Effector memory CD4-positive, alpha-beta T cell (primary cell): ENCODE data around the gene GLIPR1L2.
"Not testable (repeated sequence)": the region's sequence is repeated elsewhere in the genome, so short reads cannot be mapped to it uniquely, and the experiment has no call there.

Source experiments
- DNase-seq, 3 donors: peaks; one replicate each; pipeline ENCODE4 v3.0.0-alpha.2; 2020
- H3K27ac ChIP-seq: 2 replicates; pipeline ENCODE4 v1.7.0; 2013; ENCODE audit warnings: mild to moderate bottlenecking, low read length, moderate library complexity; ENCODE audit not compliant: insufficient read depth, poor library complexity, severe bottlenecking
- H3K27me3 ChIP-seq: replicated peaks from 2 replicates; pipeline ENCODE4 v1.7.0; 2013; ENCODE audit warnings: mild to moderate bottlenecking, low read length; ENCODE audit not compliant: insufficient read depth, control insufficient read depth, poor library complexity, severe bottlenecking
- H3K36me3 ChIP-seq: 2 replicates; pipeline ENCODE4 v1.7.0; 2013; ENCODE audit warnings: mild to moderate bottlenecking, low read length, moderate library complexity; ENCODE audit not compliant: control insufficient read depth, insufficient read depth
- H3K4me1 ChIP-seq: 2 replicates; pipeline ENCODE4 v1.7.0; 2013; ENCODE audit warnings: low read length, mild to moderate bottlenecking; ENCODE audit not compliant: control insufficient read depth, insufficient read depth, poor library complexity, severe bottlenecking
- H3K4me3 ChIP-seq: 2 replicates; pipeline ENCODE4 v1.7.0; 2013; ENCODE audit warnings: low read length, low read depth, mild to moderate bottlenecking; ENCODE audit not compliant: insufficient read depth, poor library complexity, severe bottlenecking
- H3K9me3 ChIP-seq: 2 replicates; pipeline ENCODE4 v1.7.0; 2013; ENCODE audit warnings: mild to moderate bottlenecking, low read length, moderate library complexity; ENCODE audit not compliant: control insufficient read depth

GLIPR1L2 gene

GRCh38 chr12:75419841-75420240 is 29.0 kb downstream of the GLIPR1L2 start:
- no peak overlapping the region for H3K4me3 ChIP-seq
- no peaks in the 10 kb centered on the region for H3K4me1 ChIP-seq
- no peak for DNase-seq
- no peaks in the 10 kb centered on the region for H3K27me3 ChIP-seq
- H3K9me3 ChIP-seq: no peaks in the 10 kb centered on the region
- H3K27ac ChIP-seq: no peak overlapping the region
- H3K36me3 ChIP-seq: no peaks in the 10 kb centered on the region

- Histone ChIP-seq H3K27ac (no peak overlapping the region), H3K4me3 (no peak overlapping the region)
Observed at GRCh38 chr12:75427491-75427890, 36.6 kb downstream of the GLIPR1L2 start.

GRCh38 chr12:75428767-75429166 is 37.9 kb downstream of the GLIPR1L2 start:
- Histone ChIP-seq H3K27ac (no peak overlapping the region), H3K9me3 (no peaks in the 10 kb centered on the region), H3K36me3 (no peaks in the 10 kb centered on the region), H3K4me3 (no peak overlapping the region), H3K4me1 (no peaks in the 10 kb centered on the region), H3K27me3 (no peaks in the 10 kb centered on the region)
- no peak for DNase-seq

More at GRCh38 chr12:75427491-75427890, 36.6 kb downstream of the GLIPR1L2 start:
- no peaks in the 10 kb centered on the region for H3K9me3 ChIP-seq
- no peak for DNase-seq
- H3K4me1 ChIP-seq: no peaks in the 10 kb centered on the region
- no peaks in the 10 kb centered on the region for H3K27me3 ChIP-seq
- H3K36me3 ChIP-seq: no peaks in the 10 kb centered on the region

- H3K4me3 ChIP-seq: no peak overlapping the region
- H3K27me3 ChIP-seq: no peaks in the 10 kb centered on the region
- peaks cover 3% of the 10 kb centered on the region for H3K4me1 ChIP-seq
- no peak for DNase-seq
- H3K9me3 ChIP-seq: no peaks in the 10 kb centered on the region
- H3K36me3 ChIP-seq: no peaks in the 10 kb centered on the region
- H3K27ac ChIP-seq: no peak overlapping the region
Observed at GRCh38 chr12:75432924-75433323, 42.0 kb downstream of the GLIPR1L2 start.

- no peaks in the 10 kb centered on the region for H3K9me3 ChIP-seq
- no peaks in the 10 kb centered on the region for H3K36me3 ChIP-seq
- no peak overlapping the region for H3K4me3 ChIP-seq
- no peaks in the 10 kb centered on the region for H3K27me3 ChIP-seq
- no peak for DNase-seq
- H3K4me1 ChIP-seq: peaks cover 13% of the 10 kb centered on the region
- no peak overlapping the region for H3K27ac ChIP-seq
Observed at GRCh38 chr12:75437564-75437963, 46.7 kb downstream of the GLIPR1L2 start.

- no peak overlapping the region for H3K4me3 ChIP-seq
- H3K4me1 ChIP-seq: peaks cover 13% of the 10 kb centered on the region
- no peak for DNase-seq
- H3K36me3 ChIP-seq: no peaks in the 10 kb centered on the region
- H3K9me3 ChIP-seq: no peaks in the 10 kb centered on the region
- H3K27me3 ChIP-seq: no peaks in the 10 kb centered on the region
- no peak overlapping the region for H3K27ac ChIP-seq
Observed at GRCh38 chr12:75438059-75438754, 47.3 kb downstream of the GLIPR1L2 start.

- no peak overlapping the region for H3K4me3 ChIP-seq
- no peak for DNase-seq
- no peaks in the 10 kb centered on the region for H3K27me3 ChIP-seq
- H3K9me3 ChIP-seq: no peaks in the 10 kb centered on the region
- H3K4me1 ChIP-seq: peaks cover 13% of the 10 kb centered on the region
- no peaks in the 10 kb centered on the region for H3K36me3 ChIP-seq
- no peak overlapping the region for H3K27ac ChIP-seq
Observed at GRCh38 chr12:75439048-75439447, 48.2 kb downstream of the GLIPR1L2 start.

- Histone ChIP-seq H3K36me3 (no peaks in the 10 kb centered on the region), H3K4me1 (peaks cover 13% of the 10 kb centered on the region), H3K27ac (no peak overlapping the region), H3K4me3 (no peak overlapping the region), H3K27me3 (no peaks in the 10 kb centered on the region), H3K9me3 (no peaks in the 10 kb centered on the region)
- no peak for DNase-seq
Observed at GRCh38 chr12:75439930-75440329, 49.0 kb downstream of the GLIPR1L2 start.

- not testable (repeated sequence) for H3K9me3 ChIP-seq, DNase-seq, H3K27ac ChIP-seq, H3K27me3 ChIP-seq, H3K36me3 ChIP-seq, H3K4me3 ChIP-seq
- peaks cover 13% of the 10 kb centered on the region for H3K4me1 ChIP-seq
Observed at GRCh38 chr12:75441687-75442449, 51.0 kb downstream of the GLIPR1L2 start.

- peaks cover 12% of the 10 kb centered on the region for H3K4me1 ChIP-seq
- not testable (repeated sequence) for H3K4me3 ChIP-seq, H3K27me3 ChIP-seq, H3K36me3 ChIP-seq, H3K9me3 ChIP-seq, H3K27ac ChIP-seq, DNase-seq
Observed at GRCh38 chr12:75442454-75442853, 51.6 kb downstream of the GLIPR1L2 start.
